Measurements from ENCODE around the gene COPS7A.
A peak's percentile ranks its signal among the peaks of the same experiment; 100 is the strongest.

COPS7A gene

DNA sequence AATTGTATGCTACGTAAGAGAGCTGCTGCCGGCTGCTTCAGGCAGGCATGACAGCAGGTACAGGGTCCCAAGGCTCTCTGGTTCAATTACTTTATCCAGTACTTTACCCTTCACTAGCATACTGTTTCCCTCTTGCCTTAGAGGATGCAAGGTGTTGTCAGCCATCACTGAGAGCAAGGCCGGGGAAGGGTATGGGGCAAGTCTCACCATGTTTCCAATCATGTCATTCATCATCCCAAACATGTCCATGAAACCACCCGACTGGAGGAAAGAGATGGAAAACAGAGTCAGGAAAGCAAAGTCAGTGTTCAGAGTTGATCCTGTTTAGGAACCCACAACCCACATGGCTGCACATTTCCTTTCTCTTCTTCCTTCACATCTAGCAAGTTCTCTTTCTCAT is 26.7 kb downstream of the COPS7A start:
- no peak for DNase-seq (ENCODE audit: low read depth in 2 of 2)

DNA sequence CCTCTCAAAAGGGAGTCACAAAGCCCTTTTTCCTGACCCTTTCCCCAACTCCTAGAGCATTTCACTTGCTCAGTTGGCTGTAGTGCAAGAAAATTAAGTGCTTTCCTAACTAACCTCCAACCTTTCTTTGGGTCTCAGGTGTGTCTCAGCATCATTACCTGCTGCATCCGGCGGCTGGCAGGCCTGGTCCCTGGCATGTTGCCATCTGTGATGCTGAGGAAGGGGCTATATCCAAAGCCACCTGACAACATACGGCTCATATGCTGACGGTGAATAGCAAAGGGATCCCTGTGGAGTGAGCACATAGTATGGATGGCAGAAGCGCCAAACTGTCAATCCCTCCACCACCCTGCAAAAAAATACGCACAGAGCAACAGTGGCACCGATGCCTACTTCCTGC is 27.9 kb downstream of the COPS7A start:
- no peak for DNase-seq (ENCODE audit: low read depth in 2 of 2)

DNA sequence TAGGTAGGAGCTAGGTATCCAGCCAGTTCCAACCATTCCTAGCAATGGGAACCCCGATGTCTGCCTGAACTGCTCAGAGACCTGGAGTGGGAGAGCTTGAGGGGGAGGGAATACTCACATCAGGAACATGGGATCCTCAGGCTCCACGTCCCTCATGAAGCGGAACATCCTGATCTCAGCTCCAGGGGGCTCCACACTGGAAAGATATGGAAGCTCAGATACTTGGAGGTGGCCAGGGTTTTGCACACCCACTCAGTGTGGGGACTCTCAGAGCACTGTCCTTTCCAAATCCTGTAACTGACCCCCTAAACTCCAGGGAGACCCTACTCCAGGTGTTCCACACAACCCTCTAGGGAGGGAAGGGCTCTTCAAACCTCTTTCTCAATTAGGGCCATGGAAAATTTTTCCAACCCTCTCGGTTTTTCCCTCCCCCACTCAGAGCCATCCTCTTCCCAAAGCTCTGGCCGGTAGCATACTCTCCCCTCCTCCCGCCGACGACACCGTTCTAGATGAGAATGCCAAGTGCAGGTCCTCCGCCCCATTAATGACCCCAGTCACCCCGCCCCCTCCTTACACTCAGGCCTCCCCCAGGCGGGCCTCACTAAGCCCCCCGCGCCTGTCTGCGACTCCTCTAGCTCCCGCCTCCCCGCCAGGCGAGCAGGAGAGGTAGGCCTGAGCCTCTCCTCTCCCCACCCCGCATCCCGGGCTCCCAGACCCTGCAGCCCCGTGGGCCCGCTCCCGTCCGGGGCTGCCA is 28.5 kb downstream of the COPS7A start:
- DNase-seq (ENCODE audit: low read depth in 2 of 2), result no peak

DNA sequence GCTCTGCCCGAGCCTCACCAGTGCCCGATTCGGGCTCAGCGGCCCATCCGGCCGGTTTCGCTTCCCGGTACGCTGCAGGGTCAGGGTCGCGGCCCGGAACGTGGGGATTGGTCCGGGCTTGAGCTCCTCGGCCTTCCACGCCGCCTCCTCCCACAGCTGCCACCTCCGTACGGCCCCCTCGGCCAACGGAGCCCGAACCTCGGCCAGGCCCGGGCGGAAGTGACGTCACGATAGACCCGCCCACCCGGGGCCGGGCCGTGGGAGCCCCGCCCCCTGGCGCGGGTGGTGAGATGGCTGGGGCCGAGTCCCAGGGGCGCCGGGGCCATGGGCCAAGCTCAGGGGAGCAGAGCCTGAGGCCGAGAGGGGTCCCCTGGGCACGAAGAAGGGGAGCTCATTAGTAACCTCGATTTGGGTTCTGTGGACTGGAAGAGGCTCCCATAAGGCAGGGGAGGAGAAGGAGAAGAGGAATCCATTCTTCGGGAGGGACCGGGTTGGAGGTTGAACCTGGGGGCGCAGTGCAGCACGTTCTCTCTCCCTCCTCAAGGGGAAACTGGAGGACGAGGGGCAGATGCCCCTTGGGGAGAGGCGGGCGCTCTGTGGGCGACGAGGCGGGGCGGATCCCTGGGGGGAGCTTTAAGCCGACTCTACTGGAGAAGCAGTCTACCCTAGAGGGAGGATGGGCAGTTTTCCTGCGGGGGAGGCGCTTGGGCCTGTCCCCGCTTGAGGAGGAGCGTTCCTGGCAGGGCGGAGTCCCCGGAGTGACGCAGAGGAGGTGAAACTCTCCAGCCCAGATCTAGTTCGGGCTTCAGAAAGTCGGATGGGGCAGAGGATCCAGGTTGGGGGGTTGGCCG is 29.3 kb downstream of the COPS7A start, which contains the start of gene MLF2:
MLF2 (minus strand) TSS at position 221 of the 851 bp plus-strand sequence. CDS start 807 bp downstream, outside the sequence.
- DNase-seq (ENCODE audit: low read depth in 2 of 2), result peak; percentile 90 to 96

DNA sequence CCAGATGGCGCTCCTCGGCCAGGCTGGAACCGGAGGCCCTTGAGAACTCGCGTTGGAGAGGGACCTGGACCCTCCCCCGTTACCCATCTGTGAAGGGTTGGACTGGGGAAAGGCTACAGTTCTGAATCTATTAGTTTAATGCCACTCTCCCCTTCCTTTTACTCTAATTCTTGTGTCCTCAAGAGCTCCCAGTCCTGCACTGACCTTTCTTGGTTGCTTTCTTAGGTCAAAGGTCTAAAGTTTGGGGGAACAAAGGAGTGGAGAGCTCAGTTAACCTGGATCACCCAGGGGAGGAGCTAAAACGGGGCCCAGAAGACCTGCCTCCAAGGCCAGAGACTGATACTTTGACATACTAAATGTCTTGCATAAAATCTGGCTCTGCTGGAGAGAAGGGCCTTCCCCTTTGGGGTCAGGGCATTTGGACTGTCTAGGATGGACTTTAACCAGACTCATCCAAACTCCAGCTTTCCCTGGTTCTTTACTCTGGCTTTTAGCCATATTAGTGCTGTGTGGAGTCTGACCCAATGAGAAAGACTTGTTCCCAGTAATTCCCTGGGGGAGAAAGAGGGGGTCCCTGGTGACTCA is 30.0 kb downstream of the COPS7A start:
- DNase-seq (ENCODE audit: low read depth in 2 of 2), result no peak

DNA sequence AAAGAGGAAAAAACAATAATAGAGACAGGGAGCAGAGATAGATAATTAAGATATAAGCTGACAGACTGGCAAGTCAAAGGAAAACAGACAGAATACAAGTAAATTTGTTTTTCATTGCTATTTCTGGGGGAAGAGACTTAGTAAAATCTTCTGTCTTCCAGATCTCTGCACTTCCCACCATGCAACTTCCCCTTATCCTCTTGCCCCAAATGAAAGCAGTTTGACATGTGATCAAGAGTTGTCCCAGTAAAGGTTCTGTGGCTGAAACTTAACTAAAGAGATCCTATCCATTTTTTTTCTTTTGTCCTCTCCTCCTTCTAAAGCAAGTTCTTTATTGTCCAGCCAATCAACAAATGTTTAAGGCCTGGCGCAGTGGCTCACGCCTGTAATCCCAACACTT is 30.6 kb downstream of the COPS7A start:
- DNase-seq (ENCODE audit: low read depth in 2 of 2), result no peak

DNA sequence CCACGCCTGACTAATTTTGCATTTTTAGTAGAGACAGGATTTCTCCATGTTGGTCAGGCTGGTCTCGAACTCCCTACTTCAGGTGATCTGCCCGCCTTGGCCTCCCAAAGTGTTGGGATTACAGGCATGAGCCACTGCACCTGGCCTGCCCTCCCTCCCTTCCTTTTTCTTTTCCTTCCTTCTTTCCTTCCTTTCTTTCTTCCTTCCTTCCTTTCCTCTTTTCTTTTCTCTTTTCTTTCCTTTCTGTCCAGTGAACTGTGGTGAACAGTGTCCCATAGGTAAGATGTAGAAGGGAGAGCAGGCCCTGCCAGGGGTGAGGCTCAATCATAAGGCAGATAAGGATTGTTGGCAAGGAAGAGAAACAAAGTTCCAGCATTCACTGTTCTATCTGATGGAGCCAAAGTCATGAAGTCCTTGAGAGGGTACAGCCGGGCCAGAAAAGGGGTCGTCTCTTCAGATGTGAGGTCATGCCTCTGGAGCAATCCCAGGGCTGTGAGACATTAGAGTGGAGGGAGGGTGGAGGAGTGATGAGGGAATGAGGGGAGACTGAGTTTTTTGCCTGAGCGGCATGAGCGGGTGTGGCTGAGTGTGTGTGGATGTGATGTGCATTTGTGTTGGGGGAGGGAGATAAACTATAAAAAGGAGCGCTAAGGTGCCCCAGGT is 33.3 kb downstream of the COPS7A start:
- DNase-seq (ENCODE audit: low read depth in 2 of 2), result no peak

DNA sequence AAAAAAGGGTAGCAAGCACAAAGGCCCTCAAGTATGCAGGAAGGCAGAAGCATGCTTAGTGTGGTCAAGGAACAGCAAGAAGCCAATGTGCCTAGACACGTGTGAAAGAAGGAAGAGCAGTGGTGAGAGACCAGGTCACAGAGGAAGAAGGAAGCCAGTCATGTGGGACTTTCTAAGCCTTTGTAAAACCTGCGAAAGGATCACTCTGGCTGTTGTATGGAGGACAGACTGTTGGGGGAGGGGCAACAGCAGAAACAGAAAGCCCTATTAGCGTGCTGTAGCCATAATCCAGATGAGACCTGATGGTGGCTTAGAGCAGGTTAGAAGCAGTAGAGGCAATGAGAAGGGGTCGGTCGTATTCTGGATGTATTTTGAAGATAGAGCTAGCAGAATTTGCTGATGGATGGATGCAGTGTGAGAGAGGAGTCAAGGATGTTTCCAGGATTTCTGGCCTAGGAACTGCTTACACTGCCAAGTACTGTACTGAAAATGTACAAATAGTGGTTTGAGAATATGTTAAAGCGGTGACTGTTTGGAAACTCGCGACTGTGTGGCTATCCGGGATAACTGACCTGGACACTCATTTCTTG is 34.8 kb downstream of the COPS7A start:
- DNase-seq (ENCODE audit: low read depth in 2 of 2), result no peak

DNA sequence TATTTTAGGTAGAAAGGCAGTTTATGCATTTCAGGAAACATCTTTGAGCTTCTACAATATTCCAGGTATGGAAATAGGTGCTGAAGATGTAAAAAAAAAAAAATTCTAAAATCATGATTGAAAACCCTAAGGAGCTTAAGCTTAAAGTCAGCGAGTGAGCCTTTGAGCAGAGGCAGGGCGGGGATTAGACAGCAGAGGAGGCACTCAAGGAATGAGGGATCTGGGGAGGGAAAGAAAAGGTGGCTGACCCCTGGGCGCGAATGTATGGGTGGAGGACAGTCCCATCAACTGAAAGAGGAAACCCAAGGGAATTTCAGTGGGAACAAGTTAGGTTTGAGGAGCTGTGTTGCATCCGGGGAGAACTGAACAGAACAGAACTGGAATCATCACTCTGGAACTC is 35.9 kb downstream of the COPS7A start:
- no peak for DNase-seq (ENCODE audit: low read depth in 2 of 2)

DNA sequence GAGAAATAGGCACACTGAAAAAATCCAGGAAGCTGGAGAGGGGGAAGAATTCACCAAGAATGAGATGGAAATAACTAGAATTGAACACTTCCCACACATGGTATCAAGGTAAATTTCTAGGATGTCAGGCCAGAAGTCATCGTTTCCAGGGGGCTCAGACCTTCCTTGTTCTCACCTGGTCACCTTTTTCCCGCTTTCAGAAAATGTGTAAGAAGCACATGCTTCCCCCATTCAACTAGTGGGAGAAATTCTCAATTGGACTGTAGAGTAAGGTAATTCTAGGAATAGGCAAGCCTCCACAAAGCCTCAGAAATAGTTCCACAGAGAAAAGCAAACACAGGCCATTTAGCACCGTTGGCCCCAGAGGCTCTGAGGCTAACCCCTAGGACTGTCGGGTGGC is 39.5 kb downstream of the COPS7A start:
- no peak for DNase-seq (ENCODE audit: low read depth in 2 of 2)

DNA sequence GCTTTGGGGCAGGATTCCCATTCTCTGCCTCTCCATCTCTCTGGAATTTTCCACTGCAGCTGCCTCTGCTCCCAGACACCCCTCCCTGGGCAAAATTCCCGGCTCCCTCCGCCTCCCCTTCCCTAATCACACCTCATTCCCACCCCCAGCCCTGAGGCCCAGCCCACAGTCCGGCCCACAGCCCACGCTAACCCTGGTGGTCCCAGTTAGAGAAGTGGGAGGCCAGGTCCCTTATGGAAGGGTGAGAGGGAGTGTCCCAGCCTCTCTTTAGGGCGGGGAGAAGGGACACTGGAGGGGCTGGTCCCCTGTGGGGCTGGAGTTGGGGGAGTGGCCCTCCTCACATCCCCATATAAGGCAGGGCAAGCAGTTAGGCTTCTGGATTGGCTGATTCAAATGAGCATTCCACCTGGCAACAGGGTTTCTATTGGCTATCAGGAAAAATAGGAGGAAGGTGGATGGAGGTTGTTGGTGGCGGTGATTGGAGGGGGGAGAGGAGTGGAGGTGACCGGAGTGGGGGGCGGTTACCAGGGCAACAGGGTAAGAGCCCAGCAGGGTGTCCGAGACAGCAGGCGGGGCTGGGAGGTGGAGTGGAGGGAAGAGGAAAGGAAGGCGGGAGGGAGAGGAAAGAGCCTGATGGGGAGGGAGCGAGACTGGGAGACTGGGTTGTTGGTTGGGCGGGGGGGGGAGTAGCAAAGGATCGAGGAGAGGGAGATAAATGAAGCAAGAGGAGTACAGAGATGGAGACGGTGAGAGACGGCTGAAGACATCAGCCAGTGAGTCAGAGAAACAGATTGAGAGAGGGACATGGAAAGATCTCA is 40.4 kb downstream of the COPS7A start:
- DNase-seq (ENCODE audit: low read depth in 2 of 2), result no peak

DNA sequence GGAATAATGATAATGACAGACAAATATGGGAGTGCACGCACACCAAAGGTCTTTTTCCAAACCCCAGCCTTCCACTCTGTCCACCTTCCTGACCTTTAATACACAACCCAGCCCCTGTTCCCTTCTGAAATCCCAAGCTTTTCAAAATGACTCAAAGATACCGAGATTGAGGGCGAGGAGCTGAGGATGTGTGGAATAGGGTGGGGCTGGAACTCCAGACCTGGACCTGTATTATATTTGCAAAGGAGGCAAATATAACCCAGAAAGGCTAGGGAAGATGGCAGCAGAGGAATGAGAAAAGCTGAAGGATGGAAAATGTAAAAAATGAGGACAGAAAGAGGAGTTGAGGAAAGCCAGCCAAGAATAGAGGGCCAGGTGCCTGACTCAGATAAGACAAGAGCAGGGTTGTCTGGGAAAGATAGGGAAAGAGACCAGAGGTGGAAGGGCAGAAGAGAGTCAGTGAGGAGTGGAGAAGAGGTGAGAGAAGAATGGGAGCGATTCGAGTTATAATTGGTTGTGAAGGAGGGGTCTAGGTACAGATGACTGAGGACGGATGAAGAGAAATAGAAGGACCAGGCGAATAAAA is 41.3 kb downstream of the COPS7A start:
- DNase-seq (ENCODE audit: low read depth in 2 of 2), result no peak

DNA sequence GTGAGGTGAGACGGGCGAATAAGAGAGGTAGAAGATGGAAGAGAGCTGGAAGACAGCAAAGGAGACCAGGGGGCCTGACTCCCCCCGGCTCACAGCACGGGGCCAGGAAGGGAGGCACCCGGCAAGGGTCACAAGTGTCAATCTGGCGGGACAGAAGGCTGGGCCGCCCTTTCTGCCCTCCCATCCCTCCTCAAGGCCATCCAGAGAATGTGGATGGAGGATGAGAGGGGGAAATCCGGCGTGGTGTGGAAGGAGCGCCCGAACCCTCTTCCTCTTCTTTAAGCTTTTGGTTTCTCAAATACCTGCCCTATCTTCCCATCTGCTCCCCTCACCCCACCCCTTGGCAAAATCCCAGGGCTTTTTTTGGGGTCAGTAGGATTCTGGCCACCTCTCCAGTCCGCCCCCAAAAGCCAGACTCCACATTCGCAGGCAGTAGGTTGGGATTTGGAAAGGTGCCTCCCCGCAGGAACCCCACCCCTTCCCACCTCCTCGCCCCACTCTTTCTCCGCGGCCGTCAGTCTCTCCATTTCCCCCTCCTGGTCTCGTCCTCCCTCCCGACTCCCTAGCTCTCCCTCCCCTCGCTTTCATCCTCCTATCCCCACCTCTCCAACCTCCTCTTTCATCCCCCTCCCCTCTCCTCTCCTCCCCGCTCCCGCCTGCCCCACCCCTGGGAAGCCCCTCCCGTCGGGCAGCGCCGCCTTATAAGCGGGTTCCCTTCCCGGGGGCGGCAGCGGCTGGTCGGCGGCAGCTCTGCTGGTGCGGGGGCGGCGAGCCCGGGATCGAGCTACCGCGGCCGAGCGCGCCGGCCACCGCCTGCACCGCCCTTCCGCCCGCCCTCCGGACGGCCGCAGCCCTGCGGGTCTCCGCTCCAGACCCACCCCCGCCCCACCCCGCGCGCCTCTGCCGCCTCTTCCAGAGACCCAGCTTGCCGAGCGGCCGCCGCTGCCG is 42.1 kb downstream of the COPS7A start, which contains the start of gene PTMS:
PTMS (plus strand) TSS at position 730 of the 948 bp plus-strand sequence. CDS start 343 bp downstream, outside the sequence.
- DNase-seq (ENCODE audit: low read depth in 2 of 2), result no peak

DNA sequence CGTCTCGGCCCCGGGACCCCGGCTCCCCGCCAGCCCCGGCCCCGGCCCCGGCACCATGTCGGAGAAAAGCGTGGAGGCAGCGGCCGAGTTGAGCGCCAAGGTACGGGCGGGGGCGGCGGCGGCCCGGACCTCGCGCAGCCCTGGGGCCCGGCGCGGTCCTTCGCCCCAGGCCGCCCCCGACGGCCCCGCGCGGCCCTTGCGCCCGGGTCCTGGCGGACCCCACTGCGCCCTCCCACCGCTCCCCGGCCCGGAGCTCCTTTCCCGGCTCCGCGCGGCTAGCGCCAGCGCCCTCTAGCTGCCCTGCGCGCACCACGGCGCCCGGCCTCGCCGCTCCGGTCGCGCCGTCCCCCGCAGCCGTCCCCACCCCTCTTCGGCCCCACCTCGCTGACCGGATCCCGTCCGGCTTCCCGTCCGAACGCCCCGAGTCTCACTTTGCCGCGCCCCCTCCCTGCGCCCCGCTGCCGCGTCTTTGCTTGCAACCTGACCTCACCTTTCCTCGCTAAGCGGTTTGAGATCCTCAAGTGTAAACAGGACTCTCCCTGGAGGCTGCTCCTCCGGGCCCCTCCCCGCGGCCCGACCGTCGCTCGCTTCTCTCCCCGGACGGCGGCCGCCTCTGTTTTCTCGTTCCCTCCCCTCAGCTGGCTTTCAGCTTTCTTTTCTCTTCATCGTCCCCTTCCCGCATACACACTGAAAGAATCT is 43.0 kb downstream of the COPS7A start:
- peak in 1 of 2 donors; percentile 27 for DNase-seq (ENCODE audit: low read depth in 2 of 2)

DNA sequence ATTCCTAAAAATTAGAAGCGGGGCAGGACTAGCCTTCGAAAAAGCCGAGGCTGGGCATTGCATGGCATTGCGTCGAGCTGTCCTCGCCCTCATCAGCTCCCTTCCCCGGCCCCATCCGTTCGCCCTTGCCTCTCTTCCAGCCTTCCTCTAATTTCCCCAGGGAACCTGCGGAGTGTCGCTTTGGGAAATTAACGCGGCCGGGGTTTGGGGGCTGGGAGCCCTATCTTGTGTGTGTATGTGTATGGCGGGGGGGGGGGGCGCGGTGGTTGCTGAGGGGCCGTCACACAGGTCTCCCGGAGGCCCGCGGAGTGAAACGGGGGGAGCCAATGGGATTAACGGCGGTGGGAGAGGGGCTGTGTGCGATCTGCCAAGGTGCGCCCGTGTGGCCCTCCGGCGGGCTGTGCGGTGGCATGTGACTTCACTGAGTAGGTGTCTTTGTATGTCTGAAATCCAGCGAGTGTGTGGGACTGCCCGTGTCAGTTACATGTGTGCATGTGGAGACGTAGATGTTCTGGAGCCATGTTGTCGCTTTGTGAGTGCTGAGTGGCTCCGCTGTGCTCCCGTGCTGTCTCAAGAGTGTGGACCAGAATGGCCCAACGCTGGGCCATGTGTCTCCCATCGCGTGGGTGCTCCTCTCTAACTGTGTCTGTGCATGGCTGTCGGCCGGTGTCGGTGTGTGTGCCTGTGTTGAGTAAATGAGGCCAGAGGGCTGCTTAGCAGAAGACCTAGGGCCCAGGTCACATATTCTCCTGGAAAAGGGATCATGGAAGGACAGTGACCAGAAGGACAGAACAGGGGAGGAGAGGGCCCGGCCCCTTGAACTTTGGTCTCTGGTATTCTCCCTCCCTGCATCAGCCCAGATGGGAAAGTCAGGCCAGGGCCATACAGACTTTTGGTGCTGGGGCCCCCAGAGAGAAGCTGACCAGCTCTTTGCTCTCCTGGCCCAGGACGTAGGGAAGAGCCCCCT is 43.8 kb downstream of the COPS7A start:
- DNase-seq (ENCODE audit: low read depth in 2 of 2), result no peak

DNA sequence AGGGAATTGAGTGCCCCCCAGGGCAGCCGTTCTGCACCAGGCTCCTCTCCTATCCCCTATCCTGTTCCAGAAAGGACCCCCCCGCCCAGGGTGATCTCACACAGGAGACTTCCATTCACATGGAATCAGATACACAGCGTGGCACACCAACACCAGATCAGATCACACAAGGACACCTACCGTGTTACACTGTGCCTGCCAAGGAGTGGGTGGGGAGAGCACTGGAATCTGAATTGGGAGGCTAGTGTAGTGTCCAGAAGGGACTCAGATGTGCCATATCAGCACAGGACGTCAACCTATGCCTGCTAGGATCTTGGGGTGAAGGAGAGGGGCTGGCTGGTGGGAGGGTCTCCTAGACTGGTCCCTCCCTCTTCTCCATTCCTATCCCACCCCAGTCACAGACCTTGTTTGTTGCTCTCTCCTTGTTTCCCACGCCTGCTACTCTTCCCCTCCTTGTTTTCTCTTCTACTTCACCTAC is 44.6 kb downstream of the COPS7A start:
- DNase-seq (ENCODE audit: low read depth in 2 of 2), result no peak

DNA sequence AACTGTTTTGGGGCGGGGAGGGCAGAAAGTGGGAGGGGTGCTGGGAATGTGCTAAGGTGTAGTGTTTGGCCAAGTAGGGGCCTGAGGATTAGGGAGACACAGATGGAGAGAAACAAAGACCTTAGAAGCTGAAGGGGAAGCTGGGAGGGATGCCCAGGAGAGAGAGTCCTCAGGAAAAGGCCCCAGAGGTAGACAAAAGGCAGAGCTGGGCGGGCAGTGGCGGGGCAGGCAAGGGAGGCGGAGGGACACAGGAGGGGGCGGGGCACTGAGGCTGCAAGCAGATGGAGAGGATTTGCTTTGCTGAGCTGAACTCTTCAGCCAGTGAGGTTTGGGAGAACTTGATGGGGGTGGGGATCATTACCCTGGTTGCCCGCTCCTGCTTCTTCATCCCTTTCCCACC is 45.1 kb downstream of the COPS7A start:
- no peak for DNase-seq (ENCODE audit: low read depth in 2 of 2)

Measured in stimulated activated CD8-positive, alpha-beta memory T cell treated with anti-CD3 and anti-CD28 coated beads, Interleukin-2, amount 100 ng/mL, for 1 hour (primary cell).